ENCODE data around the gene UGT1A10.

UGT1A10 gene

GRCh38 chr2:233656443-233656842 is 20.2 kb downstream of the UGT1A10 start:
- DNase-seq, result no peak

GRCh38 chr2:233658610-233659009 is 22.4 kb downstream of the UGT1A10 start:
- no peak for DNase-seq

- no peak for DNase-seq
Measured at GRCh38 chr2:233663911-233664310, 27.7 kb downstream of the UGT1A10 start.

GRCh38 chr2:233668605-233669260 is 32.5 kb downstream of the UGT1A10 start:
- DNase-seq, result no peak

GRCh38 chr2:233671290-233672161 is 35.3 kb downstream of the UGT1A10 start, which contains the start of gene UGT1A9:
UGT1A9 (plus strand) TSS chr2:233671898; CDS start chr2:233671935, 37 bp downstream.
- no peak for DNase-seq

GRCh38 chr2:233672886-233673285 is 36.6 kb downstream of the UGT1A10 start:
- no peak for DNase-seq

- DNase-seq, result no peak
Measured at GRCh38 chr2:233673896-233674295, 37.6 kb downstream of the UGT1A10 start.

GRCh38 chr2:233674314-233674713 is 38.1 kb downstream of the UGT1A10 start:
- no peak for DNase-seq

- no peak for DNase-seq
Measured at GRCh38 chr2:233674995-233675394, 38.7 kb downstream of the UGT1A10 start.

- no peak for DNase-seq
Measured at GRCh38 chr2:233676046-233676445, 39.8 kb downstream of the UGT1A10 start.

- no peak for DNase-seq
Measured at GRCh38 chr2:233679196-233679595, 42.9 kb downstream of the UGT1A10 start.

GRCh38 chr2:233680361-233681045 is 44.3 kb downstream of the UGT1A10 start:
- peak; percentile 17 for DNase-seq

- DNase-seq, result no peak
Measured at GRCh38 chr2:233681521-233682099, 45.4 kb downstream of the UGT1A10 start, which contains the start of gene UGT1A7. UGT1A7 (plus strand) TSS chr2:233681901; CDS start chr2:233681938, 37 bp downstream.

GRCh38 chr2:233684640-233685039 is 48.4 kb downstream of the UGT1A10 start:
- no peak for DNase-seq

GRCh38 chr2:233686928-233687327 is 50.7 kb downstream of the UGT1A10 start:
- no peak for DNase-seq

GRCh38 chr2:233688341-233688740 is 52.1 kb downstream of the UGT1A10 start:
- no peak for DNase-seq

GRCh38 chr2:233689031-233689430 is 52.8 kb downstream of the UGT1A10 start:
- no peak for DNase-seq

GRCh38 chr2:233689501-233689900 is 53.3 kb downstream of the UGT1A10 start:
- no peak for DNase-seq

GRCh38 chr2:233690444-233690843 is 54.2 kb downstream of the UGT1A10 start:
- DNase-seq, result no peak

- no peak for DNase-seq
Measured at GRCh38 chr2:233691443-233692433, 55.5 kb downstream of the UGT1A10 start.

- no peak for DNase-seq
Measured at GRCh38 chr2:233692648-233693047, 56.4 kb downstream of the UGT1A10 start, which contains the start of gene UGT1A6. UGT1A6 (plus strand) TSS chr2:233692890; CDS start chr2:233693005, 115 bp downstream.

GRCh38 chr2:233693963-233694362 is 57.7 kb downstream of the UGT1A10 start:
- DNase-seq, result no peak
